HG03159 (cell line): ENCODE data around the gene MAGEH1.
"Not testable (repeated sequence)": the region's sequence is repeated elsewhere in the genome, so short reads cannot be mapped to it uniquely, and the experiment has no call there.

ENCODE experiments used
- ATAC-seq: cut with Tn5 transposase; IDR thresholded peaks from one replicate; pipeline ENCODE4 v1.9.1; 2021; ENCODE audit warnings: mild to moderate bottlenecking, moderate library complexity; ENCODE audit not compliant: unreplicated experiment

The MAGEH1 gene

GRCh38 chrX:55451990-55452832, at the start of gene MAGEH1:
TSS of gene MAGEH1 (plus strand) at chrX:55452127. CDS start at chrX:55452375, 248 bp downstream.
- ATAC-seq, result peak; percentile 94

GRCh38 chrX:55427079-55427478, 24.8 kb upstream of the MAGEH1 start:
- ATAC-seq, result not testable (repeated sequence)

GRCh38 chrX:55443468-55443867, 8.5 kb upstream of the MAGEH1 start:
- ATAC-seq, result not testable (repeated sequence)

- no peak for ATAC-seq
These were observed 1.7 kb upstream of the MAGEH1 start for GRCh38 chrX:55450259-55450658.

- no peak for ATAC-seq
These were observed 786 bp upstream of the MAGEH1 start for GRCh38 chrX:55451141-55451540.

GRCh38 chrX:55451626-55451989, 319 bp upstream of the MAGEH1 start:
- peak; percentile 19 for ATAC-seq

- no peak for ATAC-seq
These were observed 852 bp downstream of the MAGEH1 start for GRCh38 chrX:55452833-55453124.

GRCh38 chrX:55455708-55456107, 3.8 kb downstream of the MAGEH1 start:
- not testable (repeated sequence) for ATAC-seq

- not testable (repeated sequence) for ATAC-seq
These were observed 7.5 kb downstream of the MAGEH1 start for GRCh38 chrX:55459426-55459825.

GRCh38 chrX:55459926-55460325, 8.0 kb downstream of the MAGEH1 start:
- ATAC-seq, result not testable (repeated sequence)

- ATAC-seq, result not testable (repeated sequence)
These were observed 12.1 kb downstream of the MAGEH1 start for GRCh38 chrX:55464050-55464449.

GRCh38 chrX:55465108-55465507, 13.2 kb downstream of the MAGEH1 start:
- not testable (repeated sequence) for ATAC-seq

GRCh38 chrX:55465791-55466190, 13.9 kb downstream of the MAGEH1 start:
- ATAC-seq, result not testable (repeated sequence)

- ATAC-seq, result not testable (repeated sequence)
These were observed 28.0 kb downstream of the MAGEH1 start for GRCh38 chrX:55479956-55480355.

- no peak for ATAC-seq
These were observed 28.6 kb downstream of the MAGEH1 start for GRCh38 chrX:55480390-55481062.

- ATAC-seq, result no peak
These were observed 33.0 kb downstream of the MAGEH1 start for GRCh38 chrX:55484948-55485347.

GRCh38 chrX:55486736-55487135, 34.8 kb downstream of the MAGEH1 start:
- ATAC-seq, result no peak

GRCh38 chrX:55487143-55487542, 35.2 kb downstream of the MAGEH1 start:
- no peak for ATAC-seq

- ATAC-seq, result peak; percentile 14
These were observed 36.2 kb downstream of the MAGEH1 start for GRCh38 chrX:55488006-55488592.

GRCh38 chrX:55488593-55489313, 36.8 kb downstream of the MAGEH1 start:
- peak; percentile 54 for ATAC-seq

GRCh38 chrX:55489314-55490009, 37.5 kb downstream of the MAGEH1 start, which contains the start of gene USP51:
TSS of gene USP51 (minus strand) at chrX:55489848. CDS start at chrX:55488939, 909 bp downstream.
- ATAC-seq, result peak; percentile 63
